Glutamatergic neuron (in vitro differentiated cells): Measurements from ENCODE around the gene STARD9. TPM values are rescaled to one million over a fixed set of nuclear protein-coding genes. Genes with fewer than 3 reads are reported as not detected.

Source experiments
- DNase-seq: peaks from one replicate; pipeline ENCODE4 v3.0.0; 2022
- H3K27ac Mint-ChIP-seq: one replicate; pipeline ENCODE4 v1.8.0; 2020; ENCODE audit warnings: mild to moderate bottlenecking, mixed read lengths, inconsistent platforms; ENCODE audit not compliant: unreplicated experiment
- H3K27me3 Mint-ChIP-seq: one replicate; pipeline ENCODE4 v1.8.0; 2020; ENCODE audit warnings: mild to moderate bottlenecking, moderate library complexity, mixed read lengths, inconsistent platforms; ENCODE audit not compliant: unreplicated experiment
- H3K36me3 Mint-ChIP-seq: one replicate; pipeline ENCODE4 v1.8.0; 2020; ENCODE audit warnings: mild to moderate bottlenecking, mixed read lengths, inconsistent platforms; ENCODE audit not compliant: unreplicated experiment
- H3K4me1 Mint-ChIP-seq: one replicate; pipeline ENCODE4 v1.8.0; 2020; ENCODE audit warnings: mild to moderate bottlenecking, low read depth, mixed read lengths, inconsistent platforms; ENCODE audit not compliant: unreplicated experiment
- H3K4me3 Mint-ChIP-seq: one replicate; pipeline ENCODE4 v1.8.0; 2020; ENCODE audit warnings: mild to moderate bottlenecking, mixed read lengths, inconsistent platforms; ENCODE audit not compliant: unreplicated experiment
- H3K9me3 Mint-ChIP-seq: one replicate; pipeline ENCODE4 v1.8.0; 2020; ENCODE audit warnings: mild to moderate bottlenecking, moderate library complexity, mixed read lengths, inconsistent platforms; ENCODE audit not compliant: unreplicated experiment
- CTCF ChIP-seq: fragments of 200-600 bp; sonication (generic); IDR thresholded peaks from one replicate; pipeline ENCODE4 v1.5.0; 2021; ENCODE audit not compliant: partially characterized antibody, unreplicated experiment
- total RNA-seq: library from RNA; stranded (reverse); fragmentation: NEBNext Ultra II Directional; extraction: Animal tissue kit (Norgen Biotek cat#: 25700); gene quantifications from one replicate; pipeline ENCODE4 v1.2.1, GENCODE V29; 2021; ENCODE audit not compliant: unreplicated experiment

Gene STARD9
- total RNA-seq, 1 donor from 2014 or later = 45.1 TPM

- Mint-ChIP-seq H3K27ac (no peak overlapping the region), H3K4me1 (peaks cover 31% of the 10 kb centered on the region), H3K9me3 (peaks cover 17% of the 10 kb centered on the region), H3K27me3 (peaks cover 15% of the 10 kb centered on the region), H3K36me3 (no peaks in the 10 kb centered on the region), H3K4me3 (no peak overlapping the region)
- TF ChIP-seq CTCF = no peak
- DNase-seq = no peak
Observed at GRCh38 chr15:42730536-42730935, 155.1 kb downstream of the STARD9 start.

- peaks cover 15% of the 10 kb centered on the region for H3K27me3 Mint-ChIP-seq
- TF ChIP-seq CTCF = no peak
- no peaks in the 10 kb centered on the region for H3K36me3 Mint-ChIP-seq
- H3K4me1 Mint-ChIP-seq = peaks cover 30% of the 10 kb centered on the region
- no peak for DNase-seq
- H3K9me3 Mint-ChIP-seq = peaks cover 17% of the 10 kb centered on the region
- no peak overlapping the region for H3K27ac Mint-ChIP-seq
- H3K4me3 Mint-ChIP-seq = no peak overlapping the region
Observed at GRCh38 chr15:42731461-42731860, 156.1 kb downstream of the STARD9 start.

GRCh38 chr15:42732095-42732827 is 156.9 kb downstream of the STARD9 start:
- TF ChIP-seq CTCF = no peak
- Mint-ChIP-seq H3K9me3 (peaks cover 17% of the 10 kb centered on the region), H3K27me3 (peaks cover 15% of the 10 kb centered on the region), H3K4me1 (peaks cover 22% of the 10 kb centered on the region), H3K4me3 (no peak overlapping the region), H3K27ac (no peak overlapping the region), H3K36me3 (no peaks in the 10 kb centered on the region)
- DNase-seq = no peak

- no peak for TF ChIP-seq CTCF
- Mint-ChIP-seq H3K36me3 (no peaks in the 10 kb centered on the region), H3K4me1 (peaks cover 19% of the 10 kb centered on the region), H3K4me3 (no peak overlapping the region), H3K27me3 (peaks cover 17% of the 10 kb centered on the region), H3K9me3 (peaks cover 16% of the 10 kb centered on the region), H3K27ac (no peak overlapping the region)
- no peak for DNase-seq
Observed at GRCh38 chr15:42733027-42733426, 157.6 kb downstream of the STARD9 start.

- peaks cover 12% of the 10 kb centered on the region for H3K27me3 Mint-ChIP-seq
- H3K36me3 Mint-ChIP-seq = no peaks in the 10 kb centered on the region
- no peak for DNase-seq
- peaks cover 15% of the 10 kb centered on the region for H3K9me3 Mint-ChIP-seq
- H3K4me3 Mint-ChIP-seq = no peak overlapping the region
- H3K4me1 Mint-ChIP-seq = peaks cover 12% of the 10 kb centered on the region
- no peak for TF ChIP-seq CTCF
- no peak overlapping the region for H3K27ac Mint-ChIP-seq
Observed at GRCh38 chr15:42734076-42734672, 158.8 kb downstream of the STARD9 start.
